ENCODE results near the gene ARHGEF5. TPM values are rescaled to one million over a fixed set of nuclear protein-coding genes. Genes with fewer than 3 reads are reported as not detected.
A peak's percentile ranks its signal among the peaks of the same experiment; 100 is the strongest.

The ARHGEF5 gene
- total and polyA plus RNA-seq, 2 experiments from 2014 or later, result 23.1 to 24.2 TPM

GRCh38 chr7:144388950-144389349, 33.7 kb downstream of the ARHGEF5 start:
- Histone ChIP-seq H3K79me2 (no peaks in the 10 kb centered on the region), H3K9me3 (ENCODE audit: low read depth) (no peaks in the 10 kb centered on the region), H3K27me3 (no peaks in the 10 kb centered on the region), H3K27ac (no peak overlapping the region), H3K4me1 (ENCODE audit: insufficient read depth) (peaks cover 19% of the 10 kb centered on the region), H3K4me3 (no peak overlapping the region), H3K36me3 (replicated peaks; ENCODE audit: insufficient read depth, low read depth) (no peaks in the 10 kb centered on the region), H4K20me1 (ENCODE audit: insufficient read depth, poor library complexity, severe bottlenecking) (no peaks in the 10 kb centered on the region), H3K4me2 (no peak overlapping the region), H3K9me2 (replicated peaks; ENCODE audit: insufficient read depth) (no peaks in the 10 kb centered on the region), H2AFZ (no peak overlapping the region)
- TF ChIP-seq CTCF (IDR thresholded peaks at IDR 0.05; ENCODE audit: poor library complexity), result no peak
- no peak for TF ChIP-seq EZH2phosphoT487 (IDR thresholded peaks at IDR 0.05; ENCODE audit: low read depth, severe bottlenecking, unreplicated experiment)
- no peak for TF ChIP-seq EZH2 (IDR thresholded peaks at IDR 0.05; ENCODE audit: borderline replicate concordance)
- DNase-seq (ENCODE audit: low spot score), result no peak
- WGBS (ENCODE audit: low lambda C conversion rate, missing lambda C conversion rate), result 88% methylated on average over 5 of the region's 5 CpGs

GRCh38 chr7:144390481-144390880, 35.3 kb downstream of the ARHGEF5 start:
- Histone ChIP-seq H3K9me3 (ENCODE audit: low read depth) (no peaks in the 10 kb centered on the region), H3K36me3 (replicated peaks; ENCODE audit: insufficient read depth, low read depth) (no peaks in the 10 kb centered on the region), H3K27me3 (no peaks in the 10 kb centered on the region), H3K27ac (peak overlapping the region; percentile 67), H3K4me2 (no peak overlapping the region), H3K79me2 (no peaks in the 10 kb centered on the region), H3K9me2 (replicated peaks; ENCODE audit: insufficient read depth) (no peaks in the 10 kb centered on the region), H4K20me1 (ENCODE audit: insufficient read depth, poor library complexity, severe bottlenecking) (no peaks in the 10 kb centered on the region), H2AFZ (no peak overlapping the region), H3K4me1 (ENCODE audit: insufficient read depth) (peaks cover 10% of the 10 kb centered on the region), H3K4me3 (no peak overlapping the region)
- WGBS (ENCODE audit: low lambda C conversion rate, missing lambda C conversion rate), result 41% methylated on average over 7 of the region's 7 CpGs
- DNase-seq (ENCODE audit: low spot score), result no peak
- TF ChIP-seq EZH2 (IDR thresholded peaks at IDR 0.05; ENCODE audit: borderline replicate concordance), result no peak
- no peak for TF ChIP-seq EZH2phosphoT487 (IDR thresholded peaks at IDR 0.05; ENCODE audit: low read depth, severe bottlenecking, unreplicated experiment)

- no peak overlapping the region for H3K4me2 ChIP-seq
- DNase-seq (ENCODE audit: low spot score), result no peak
- no peaks in the 10 kb centered on the region for H3K9me2 ChIP-seq (replicated peaks; ENCODE audit: insufficient read depth)
- H3K27ac ChIP-seq, result peak overlapping the region; percentile 67
- no peaks in the 10 kb centered on the region for H3K27me3 ChIP-seq
- no peaks in the 10 kb centered on the region for H3K9me3 ChIP-seq (ENCODE audit: low read depth)
- peaks cover 10% of the 10 kb centered on the region for H3K4me1 ChIP-seq (ENCODE audit: insufficient read depth)
- WGBS (ENCODE audit: low lambda C conversion rate, missing lambda C conversion rate), result 92% methylated on average over 4 of the region's 4 CpGs
- no peaks in the 10 kb centered on the region for H4K20me1 ChIP-seq (ENCODE audit: insufficient read depth, poor library complexity, severe bottlenecking)
- H3K79me2 ChIP-seq, result no peaks in the 10 kb centered on the region
- H3K4me3 ChIP-seq, result no peak overlapping the region
- TF ChIP-seq EZH2phosphoT487 (IDR thresholded peaks at IDR 0.05; ENCODE audit: low read depth, severe bottlenecking, unreplicated experiment) (no peak), EZH2 (IDR thresholded peaks at IDR 0.05; ENCODE audit: borderline replicate concordance) (no peak), CTCF (IDR thresholded peaks at IDR 0.05; ENCODE audit: poor library complexity) (no peak)
- H2AFZ ChIP-seq, result no peak overlapping the region
- no peaks in the 10 kb centered on the region for H3K36me3 ChIP-seq (replicated peaks; ENCODE audit: insufficient read depth, low read depth)
These were observed 35.8 kb downstream of the ARHGEF5 start for GRCh38 chr7:144391014-144391413.

GRCh38 chr7:144391823-144392255, 36.6 kb downstream of the ARHGEF5 start:
- DNase-seq (ENCODE audit: low spot score), result peak; percentile 67
- Histone ChIP-seq H4K20me1 (ENCODE audit: insufficient read depth, poor library complexity, severe bottlenecking) (no peaks in the 10 kb centered on the region), H3K27me3 (no peaks in the 10 kb centered on the region), H2AFZ (peak overlapping the region; percentile 36), H3K4me2 (peak overlapping the region; percentile 58), H3K9me2 (replicated peaks; ENCODE audit: insufficient read depth) (no peaks in the 10 kb centered on the region), H3K36me3 (replicated peaks; ENCODE audit: insufficient read depth, low read depth) (no peaks in the 10 kb centered on the region), H3K4me1 (ENCODE audit: insufficient read depth) (peaks cover 10% of the 10 kb centered on the region), H3K27ac (no peak overlapping the region), H3K79me2 (no peaks in the 10 kb centered on the region), H3K4me3 (no peak overlapping the region), H3K9me3 (ENCODE audit: low read depth) (no peaks in the 10 kb centered on the region)
- 25% methylated on average over 8 of the region's 8 CpGs for WGBS (ENCODE audit: low lambda C conversion rate, missing lambda C conversion rate)
- TF ChIP-seq CTCF (IDR thresholded peaks at IDR 0.05; ENCODE audit: poor library complexity) (peak; percentile 82), EZH2 (IDR thresholded peaks at IDR 0.05; ENCODE audit: borderline replicate concordance) (no peak), EZH2phosphoT487 (IDR thresholded peaks at IDR 0.05; ENCODE audit: low read depth, severe bottlenecking, unreplicated experiment) (no peak)
